DMS153 (cell line): ENCODE measurements around the gene AP3M1.

ENCODE experiments used
- DNase-seq: peaks from one replicate; lab custom pipeline; 2025; lab: John Stamatoyannopoulos, UW

The AP3M1 gene

GRCh38 chr10:74079936-74080590 lies 70.6 kb downstream of the AP3M1 start:
- DNase-seq: no peak

- no peak for DNase-seq
Measured at GRCh38 chr10:74079028-74079935, 71.3 kb downstream of the AP3M1 start.

GRCh38 chr10:74078037-74078436 lies 72.6 kb downstream of the AP3M1 start:
- DNase-seq: no peak

- DNase-seq: no peak
Measured at GRCh38 chr10:74077416-74077815, 73.2 kb downstream of the AP3M1 start.

- no peak for DNase-seq
Measured at GRCh38 chr10:74076961-74077360, 73.7 kb downstream of the AP3M1 start.

GRCh38 chr10:74075906-74076305 lies 74.7 kb downstream of the AP3M1 start:
- DNase-seq: no peak

- no peak for DNase-seq
Measured at GRCh38 chr10:74072503-74072902, 78.1 kb downstream of the AP3M1 start.

GRCh38 chr10:74071157-74071556 lies 79.5 kb downstream of the AP3M1 start:
- no peak for DNase-seq
